GM19438 (cell line): ENCODE data around the gene ANK2.

Experiments
- ATAC-seq: cut with Tn5 transposase; IDR thresholded peaks from one replicate; pipeline ENCODE4 v1.9.1; 2021; ENCODE audit warnings: low read depth; ENCODE audit not compliant: unreplicated experiment

Gene ANK2

DNA sequence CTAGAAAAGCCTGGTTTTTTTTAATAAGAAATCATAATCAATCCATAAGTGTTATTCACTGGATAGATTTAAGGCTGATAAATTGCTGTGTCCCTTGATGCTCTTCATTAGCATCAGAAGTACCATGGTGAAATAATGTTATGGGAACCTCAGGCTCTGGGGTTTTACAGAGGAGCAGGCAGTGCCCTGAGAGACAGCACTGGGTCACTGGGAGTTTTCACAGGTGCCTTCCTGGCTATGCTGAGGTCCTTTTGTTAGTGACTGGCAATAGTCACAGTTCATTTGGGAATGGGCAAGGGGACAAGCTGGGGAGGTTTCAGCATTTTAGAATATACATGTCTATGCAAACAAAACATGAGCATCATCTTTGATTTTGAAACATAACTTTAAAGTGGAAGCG lies 38.6 kb downstream of the ANK2 start:
- no peak for ATAC-seq

DNA sequence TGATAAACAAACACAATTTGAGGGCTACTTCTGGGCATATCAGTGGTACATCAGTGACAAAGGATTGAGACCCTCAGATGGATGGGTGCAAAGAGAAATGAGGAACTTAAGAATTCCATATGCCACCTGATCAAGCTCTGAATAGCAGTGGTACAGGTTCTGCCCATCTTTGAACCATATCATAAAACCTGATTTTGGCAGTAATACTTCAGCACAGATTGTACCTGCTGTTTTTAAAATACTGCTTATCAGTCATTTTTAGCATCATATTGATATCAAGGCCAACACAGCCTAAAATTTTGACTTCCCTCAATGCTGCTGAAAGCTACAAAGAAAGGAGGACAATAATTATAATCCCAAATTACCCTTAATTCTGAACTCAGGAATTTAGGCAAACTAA lies 41.5 kb downstream of the ANK2 start:
- no peak for ATAC-seq

DNA sequence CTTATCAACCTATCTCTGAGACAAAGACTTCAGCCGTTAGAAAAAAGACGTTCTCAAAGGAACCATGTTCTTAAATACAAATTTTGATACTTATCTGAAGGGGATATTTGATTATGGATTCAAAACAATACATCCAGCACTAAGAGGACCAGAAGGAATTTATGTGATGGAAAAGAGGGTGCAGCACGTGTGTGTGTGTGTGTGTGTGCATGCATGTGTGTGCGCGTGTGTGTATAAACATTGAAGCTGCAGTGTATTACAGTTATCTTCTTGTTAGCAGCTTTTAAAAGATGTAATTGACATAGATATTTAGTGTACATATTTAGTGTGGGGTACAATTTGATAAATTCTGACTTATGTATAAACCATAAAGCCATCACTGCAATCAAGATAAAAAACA lies 44.9 kb downstream of the ANK2 start:
- ATAC-seq: no peak

DNA sequence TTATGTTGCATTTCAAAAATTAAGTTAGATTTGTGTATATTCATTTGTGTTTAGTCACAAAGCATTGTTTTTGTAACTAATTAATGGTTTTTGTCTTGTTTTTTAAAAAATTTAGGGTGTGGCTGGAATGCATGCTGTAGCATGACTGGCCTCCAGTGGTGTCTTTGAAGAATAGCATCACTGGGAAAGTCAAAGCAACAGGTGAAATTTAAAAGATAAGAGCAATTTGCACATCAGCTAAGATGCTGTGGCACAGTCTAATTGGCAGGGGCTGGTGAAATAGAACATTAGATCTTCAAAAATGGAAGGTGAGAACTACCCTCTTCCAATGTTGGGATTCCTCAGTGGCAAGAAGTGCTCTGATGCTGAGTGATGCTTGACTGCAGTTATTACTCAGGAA lies 45.3 kb downstream of the ANK2 start:
- no peak for ATAC-seq

DNA sequence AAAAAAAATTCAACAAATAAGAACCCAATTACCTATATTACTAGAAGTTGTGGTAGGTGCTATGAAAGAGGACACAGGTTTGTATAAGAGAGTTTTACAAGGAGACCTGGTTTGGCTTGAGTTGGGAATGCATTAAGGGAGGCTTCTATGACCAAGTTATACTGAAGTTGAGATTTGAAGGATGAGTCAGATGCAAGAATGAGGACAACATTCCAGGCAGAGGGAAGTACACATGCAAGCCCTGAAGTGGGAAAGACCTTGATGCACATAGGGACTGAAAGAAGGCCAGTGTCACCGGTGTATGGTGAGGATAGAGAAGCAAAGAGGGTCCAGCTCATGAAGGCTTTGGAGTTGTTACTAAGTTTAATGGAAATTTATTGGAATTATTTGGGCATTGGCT lies 52.2 kb downstream of the ANK2 start:
- ATAC-seq: no peak

DNA sequence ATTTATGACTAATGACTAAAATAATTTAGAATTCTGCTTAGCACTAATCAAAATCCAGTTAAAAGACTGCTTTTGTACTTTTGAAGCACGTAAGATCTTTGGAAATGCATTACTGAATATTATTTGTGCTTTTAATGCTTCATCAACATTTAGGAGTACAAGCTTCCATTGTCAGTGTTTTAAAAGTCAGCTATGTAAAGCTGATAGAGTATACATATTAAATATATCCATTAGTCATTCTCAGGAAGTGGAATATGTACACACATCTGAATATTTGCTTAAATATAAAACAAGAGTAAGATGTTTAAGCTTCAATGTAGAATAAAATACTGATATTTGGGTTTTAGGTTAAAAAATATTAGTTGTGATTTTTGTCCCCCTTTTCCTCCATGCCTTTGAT lies 54.1 kb downstream of the ANK2 start:
- no peak for ATAC-seq

DNA sequence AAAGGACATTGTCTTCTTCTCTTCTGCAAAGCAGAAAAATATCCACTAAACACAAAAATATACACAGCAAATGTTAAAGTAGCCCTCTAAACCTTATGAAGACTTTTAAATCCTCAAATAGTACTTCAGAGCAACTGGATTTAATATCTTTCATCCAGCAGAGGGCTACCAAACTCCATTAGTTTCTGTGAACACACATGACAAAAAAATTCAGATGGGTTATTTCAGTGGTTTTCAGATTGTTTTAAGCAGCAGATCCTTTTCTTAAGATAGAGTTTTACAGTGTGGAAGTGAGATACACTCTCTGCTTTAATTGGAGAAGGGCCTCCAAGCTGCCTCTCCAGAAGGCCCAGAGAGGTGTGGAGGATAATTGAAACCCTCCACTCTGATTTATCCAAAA lies 56.7 kb downstream of the ANK2 start:
- ATAC-seq: no peak

DNA sequence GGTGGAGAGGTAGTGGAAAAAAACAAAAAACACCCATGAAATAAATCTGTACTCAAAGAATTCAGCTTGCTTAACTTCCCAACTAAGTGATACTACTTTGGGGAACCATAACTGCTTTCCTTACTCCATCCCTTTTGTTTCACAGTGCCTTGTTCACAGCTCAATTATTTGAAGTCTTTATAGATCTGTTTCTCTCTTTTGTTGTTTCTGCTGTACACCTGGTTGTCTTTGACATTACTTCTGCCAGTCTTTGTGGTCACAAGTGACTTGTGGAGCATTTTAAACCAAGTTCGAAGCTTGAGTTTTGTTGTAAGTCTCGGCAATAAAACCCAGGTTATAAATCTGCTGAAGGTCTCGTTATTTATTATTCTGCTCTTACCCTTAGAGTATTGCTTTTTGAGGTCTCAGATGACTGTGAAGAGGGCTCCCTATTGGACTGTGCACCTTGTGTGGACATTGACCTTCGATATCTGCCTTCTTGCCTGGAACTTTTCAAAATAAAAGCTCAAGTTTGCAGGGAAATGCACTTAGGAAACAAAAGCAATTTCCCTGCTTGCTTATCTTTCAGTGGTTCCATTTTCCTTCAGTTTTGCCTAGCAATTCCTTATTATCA lies 59.8 kb downstream of the ANK2 start:
- no peak for ATAC-seq

DNA sequence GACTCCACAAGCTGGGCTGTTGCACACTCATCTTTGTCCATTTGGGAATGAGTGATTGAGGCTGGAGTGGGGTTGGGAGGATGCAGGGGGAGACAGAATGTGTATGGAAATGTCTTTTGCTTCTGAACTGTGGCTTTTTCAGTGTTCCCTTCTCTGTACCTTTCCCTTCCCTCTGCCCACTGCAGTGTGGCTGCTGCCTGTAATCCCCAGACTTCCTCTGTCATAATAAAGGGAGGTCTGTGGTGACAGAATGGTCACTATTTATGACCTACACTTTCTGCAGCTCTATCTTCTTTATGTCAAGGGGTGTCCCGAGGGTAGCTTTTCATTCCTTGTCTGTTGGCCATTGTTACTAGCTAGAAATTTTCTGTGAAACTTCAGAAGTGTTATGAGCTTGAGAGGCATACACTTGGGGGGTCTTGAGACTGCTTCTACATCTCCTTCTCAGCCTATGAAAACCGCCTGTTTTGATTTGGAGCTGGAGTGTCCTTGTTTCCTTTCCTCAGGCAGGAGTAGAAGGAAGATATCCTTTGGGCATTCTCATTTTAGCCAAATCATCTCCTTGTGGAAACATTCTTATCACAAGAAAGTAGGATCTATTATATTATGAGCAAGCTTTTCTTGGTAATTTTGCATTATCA lies 63.0 kb downstream of the ANK2 start:
- ATAC-seq: no peak

DNA sequence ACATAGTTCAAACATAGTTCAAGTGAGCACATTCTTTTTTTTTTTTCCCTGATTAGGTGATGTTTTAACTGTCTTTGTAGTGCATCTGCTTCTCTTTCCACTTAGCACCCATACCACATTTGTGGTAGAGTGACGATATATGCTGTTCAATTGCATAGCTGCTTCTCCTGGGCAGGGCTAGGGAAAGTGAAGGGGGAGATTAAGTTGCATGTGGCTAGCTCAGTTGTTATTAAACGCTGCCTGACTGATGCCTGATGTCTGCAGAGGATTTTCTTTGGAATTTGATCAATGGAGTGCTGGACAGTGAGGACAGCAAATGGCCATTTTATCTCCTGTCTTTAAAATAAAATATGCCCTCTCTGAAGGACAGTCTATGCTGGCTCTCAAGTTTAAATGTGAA lies 63.7 kb downstream of the ANK2 start:
- ATAC-seq: no peak

DNA sequence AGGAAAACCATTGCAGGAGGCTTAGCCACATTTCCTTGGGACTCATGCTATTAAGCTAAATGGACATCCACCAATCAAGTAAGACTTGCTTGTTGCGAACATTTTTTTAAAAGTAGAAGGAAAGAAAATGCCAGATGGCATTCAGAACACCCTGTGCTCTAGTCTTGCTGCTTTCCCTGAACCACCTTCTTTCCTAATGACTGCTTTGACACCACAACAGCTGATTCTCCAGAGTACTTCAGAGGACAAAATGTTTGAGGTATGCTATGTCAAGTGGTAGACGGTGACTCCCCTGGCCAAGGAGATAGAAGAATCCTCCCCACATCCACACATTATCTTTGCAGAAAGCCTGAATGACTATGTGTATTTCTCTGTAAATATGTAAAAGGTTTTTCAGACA lies 65.4 kb downstream of the ANK2 start:
- no peak for ATAC-seq

DNA sequence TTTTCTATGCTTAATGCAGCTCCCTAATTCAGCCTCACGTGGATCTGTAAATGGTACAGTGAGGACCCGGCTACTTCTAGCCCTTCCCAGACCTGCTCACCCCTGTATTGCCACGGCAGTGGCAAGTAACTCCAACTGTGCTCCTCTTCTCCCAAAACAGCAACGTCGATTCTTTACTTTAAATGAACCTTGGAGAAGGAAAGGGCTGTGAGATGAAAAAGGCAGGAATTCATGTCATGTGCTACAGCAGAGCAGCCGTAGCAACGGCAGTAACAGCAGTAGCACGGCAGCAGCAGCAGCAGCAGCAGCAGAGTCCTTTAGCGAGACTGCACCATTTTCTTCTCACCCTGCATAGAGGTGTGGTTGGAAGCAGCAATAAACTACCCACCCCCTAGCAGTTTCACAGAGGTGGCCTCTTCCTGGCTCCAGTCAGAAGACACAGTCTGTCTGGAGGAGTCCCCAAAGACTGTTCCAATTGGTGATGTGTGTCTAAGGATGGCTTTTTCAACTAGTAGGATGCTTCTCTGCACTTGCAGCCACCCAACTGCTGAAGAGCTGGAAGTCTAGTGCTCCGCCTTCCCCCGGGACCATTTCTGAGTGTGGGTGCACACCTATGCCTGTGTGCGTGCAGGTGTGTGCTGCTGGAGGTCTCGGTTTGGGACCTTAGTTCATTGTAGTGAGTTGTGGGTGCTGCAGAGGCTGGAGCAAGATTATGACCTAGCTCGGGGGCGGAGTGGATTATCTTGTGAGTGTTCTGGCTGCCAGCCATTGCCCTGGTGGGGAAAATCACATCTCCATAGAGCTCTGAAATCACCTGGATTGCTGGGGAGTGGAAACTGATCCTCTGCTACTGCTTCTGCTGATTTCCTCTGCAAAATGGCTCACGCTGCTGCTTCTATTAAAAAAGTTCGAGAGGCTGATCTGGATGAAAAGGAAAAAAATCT lies 67.2 kb downstream of the ANK2 start:
- ATAC-seq: no peak

DNA sequence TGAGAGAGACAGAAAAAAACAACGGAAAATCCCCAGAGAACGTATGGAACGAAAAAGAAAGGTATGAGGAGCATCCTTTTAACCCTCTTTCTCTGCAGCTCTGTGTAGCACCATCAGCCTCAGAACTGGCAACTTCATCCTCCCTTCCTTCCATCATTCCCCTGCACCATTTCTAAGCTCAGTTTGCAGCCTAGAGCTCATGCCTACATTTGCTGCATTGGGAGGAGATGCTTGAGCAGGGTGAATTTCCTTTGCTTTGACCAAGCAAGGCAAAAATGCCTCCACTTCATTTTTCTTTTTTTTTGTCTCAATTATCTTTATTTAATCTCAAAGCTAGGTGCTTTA lies 67.9 kb downstream of the ANK2 start:
- no peak for ATAC-seq

DNA sequence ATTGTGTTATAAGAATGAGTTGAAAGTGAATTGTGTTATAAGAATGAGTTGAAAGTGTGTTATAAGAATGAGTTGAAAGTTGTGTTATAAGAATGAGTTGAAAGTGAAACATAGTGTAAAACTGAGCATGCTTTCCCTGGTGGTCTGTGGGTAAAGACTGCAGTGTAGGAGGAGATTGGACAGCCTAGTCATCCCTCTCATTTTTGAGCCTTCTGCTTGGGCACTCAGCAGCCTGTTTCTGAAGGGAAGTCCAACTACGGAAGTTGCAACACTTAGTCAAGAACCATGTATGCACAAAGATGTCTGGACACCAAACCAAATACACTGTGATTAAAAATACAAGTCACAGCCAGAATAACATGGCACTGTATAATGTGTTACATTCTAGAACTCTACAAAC lies 72.6 kb downstream of the ANK2 start:
- no peak for ATAC-seq

DNA sequence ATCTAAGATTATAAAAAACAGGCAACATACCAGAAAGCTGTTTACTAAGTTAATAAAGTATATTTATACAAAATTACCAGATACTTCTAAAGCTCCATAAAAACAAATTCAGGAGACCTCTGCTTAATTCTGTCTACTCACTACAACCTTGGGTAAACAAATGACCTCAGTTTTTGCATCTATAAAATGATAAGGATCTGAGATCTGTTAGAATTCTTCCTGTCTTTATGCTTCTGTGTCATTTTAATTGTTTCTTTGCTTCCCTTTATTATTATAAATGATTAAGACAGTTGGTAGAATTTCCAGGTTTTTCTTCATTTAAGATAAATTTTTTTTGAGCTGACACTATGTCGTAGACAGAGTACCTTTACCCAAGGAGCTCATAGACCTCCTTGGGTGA lies 76.0 kb downstream of the ANK2 start:
- ATAC-seq: no peak

DNA sequence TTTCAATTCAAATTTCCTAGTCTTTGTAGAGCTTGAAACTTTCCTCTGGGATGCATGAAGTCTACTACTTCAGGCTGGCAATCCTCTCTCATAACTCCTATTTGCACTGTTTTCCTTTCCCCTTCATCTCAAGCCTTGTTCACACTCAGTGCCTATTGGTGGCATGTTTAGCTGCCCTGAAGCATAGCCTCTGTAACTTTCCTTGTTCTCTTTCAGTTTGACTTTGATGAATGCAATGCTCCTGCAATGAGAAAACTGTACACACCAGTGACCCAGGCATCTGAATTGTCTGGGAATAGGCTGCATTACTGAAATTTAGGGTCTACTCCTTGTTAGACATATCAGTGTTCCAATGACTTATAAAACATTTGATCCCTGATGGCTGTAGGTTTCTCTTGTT lies 81.7 kb downstream of the ANK2 start:
- no peak for ATAC-seq

DNA sequence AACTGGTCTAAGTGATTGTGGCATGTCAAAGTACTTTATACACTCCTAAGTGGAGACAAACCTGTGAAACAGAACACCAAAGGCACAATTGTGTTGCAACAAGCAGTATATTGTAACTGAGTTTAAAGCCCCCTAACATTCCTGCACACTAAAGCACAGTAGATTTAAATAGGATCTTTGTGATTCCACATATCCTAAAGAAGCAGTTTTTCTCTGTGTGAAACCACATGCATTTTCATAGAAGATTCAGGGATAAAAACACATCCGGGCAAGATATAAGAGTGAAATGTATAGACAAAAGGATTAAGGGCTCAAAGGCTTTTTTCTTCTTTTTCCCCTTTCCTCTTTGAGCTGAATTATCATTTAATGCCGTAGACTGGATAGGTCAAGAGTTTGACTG lies 82.2 kb downstream of the ANK2 start:
- ATAC-seq: no peak

DNA sequence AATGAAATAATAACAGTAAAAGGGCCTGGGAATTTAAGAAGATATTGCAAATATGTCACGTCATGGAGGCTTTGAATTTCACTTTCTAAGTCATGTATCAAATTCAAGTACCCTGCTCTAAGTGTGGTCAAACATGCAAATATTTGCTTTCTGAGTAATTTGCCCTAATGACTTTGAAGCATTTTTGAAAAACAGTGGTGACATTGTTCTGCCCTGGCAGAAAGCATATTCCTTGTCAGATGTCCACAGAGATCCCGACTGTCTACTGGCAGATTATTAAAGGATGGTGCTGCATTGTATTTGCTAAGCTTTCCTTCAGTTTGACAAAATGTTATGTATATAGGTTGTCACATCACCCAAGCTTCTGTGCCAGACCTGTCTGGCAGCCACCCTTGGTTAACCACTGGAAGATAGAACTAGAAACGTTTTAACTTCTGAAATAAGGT lies 92.5 kb downstream of the ANK2 start:
- no peak for ATAC-seq

DNA sequence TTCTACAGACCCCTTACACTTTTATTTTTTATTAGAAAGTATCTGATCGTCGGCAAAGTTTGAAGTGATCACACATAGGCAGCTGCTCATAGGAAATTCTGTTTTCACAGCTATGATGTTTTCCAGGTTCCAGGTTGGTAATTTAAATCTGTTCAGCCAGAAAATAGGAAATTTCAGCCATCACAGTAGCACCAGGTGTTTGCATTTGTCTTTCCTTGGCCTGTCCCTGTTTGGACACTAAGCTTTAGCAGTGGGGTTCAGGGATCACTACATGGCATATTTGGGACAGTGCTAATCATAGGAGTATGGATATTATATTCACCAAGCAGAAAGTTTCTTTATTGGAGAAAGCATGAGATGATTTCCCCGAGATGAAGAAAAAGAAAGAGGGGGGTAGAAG lies 92.9 kb downstream of the ANK2 start:
- no peak for ATAC-seq

DNA sequence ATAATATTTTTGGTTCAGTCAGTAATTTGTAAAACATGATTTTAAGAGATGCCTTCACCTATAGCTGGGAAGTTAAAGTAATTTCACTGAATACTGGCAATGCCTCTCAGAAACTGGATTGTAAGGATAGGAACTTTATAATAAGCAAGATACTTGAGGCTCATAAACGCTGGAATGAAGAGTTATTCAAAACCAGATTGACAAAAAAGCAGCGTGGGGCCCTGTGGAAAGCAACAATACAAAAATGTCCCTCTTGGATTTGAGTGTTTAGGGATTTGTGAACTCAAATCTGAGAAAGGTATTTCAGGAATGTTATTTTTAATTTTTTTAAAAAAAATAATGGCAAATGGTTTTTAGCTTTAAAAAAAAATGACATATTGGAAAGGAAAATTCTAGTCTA lies 94.6 kb downstream of the ANK2 start:
- ATAC-seq: no peak

DNA sequence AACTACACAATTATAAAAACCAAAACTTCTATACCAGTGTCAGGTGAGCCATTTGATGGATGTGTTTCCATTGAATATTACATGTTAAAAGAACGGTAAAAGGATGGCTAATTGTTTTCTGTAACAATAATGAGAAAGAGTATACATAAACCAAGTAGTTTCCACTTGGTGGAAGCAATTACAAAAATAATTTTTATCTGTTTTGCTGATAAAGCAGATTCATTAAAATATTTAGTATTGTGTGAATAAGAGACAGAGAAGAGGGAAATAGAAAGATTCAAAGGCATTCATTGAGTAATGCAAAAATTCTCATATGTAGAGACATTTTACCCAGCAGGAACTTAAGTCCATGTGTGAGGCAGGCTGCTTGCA lies 95.7 kb downstream of the ANK2 start:
- no peak for ATAC-seq
